K562 (cell line): ENCODE results near the gene OSBPL3. TPM values are rescaled to one million over a fixed set of nuclear protein-coding genes. Genes with fewer than 3 reads are reported as not detected.

ENCODE experiments used
- ATAC-seq: fragments of 200-7000 bp; cut with Tn5 transposase; 3 replicates; pipeline ENCODE4 v1.9.1; 2020; ENCODE audit warnings: moderate library complexity
- BruUV-seq: library from RNA; stranded (reverse); fragments of 400-500 nt; replicated peaks from 2 replicates; lab custom pipeline; 2021; lab: Mats Ljungman, UMichigan
- CTCF ChIA-PET: fragments of 300-600 bp; formaldehyde crosslinking; extraction: SDS; loops from one replicate; lab custom pipeline; 2021; ENCODE audit warnings: low intra/inter-chr PET ratio; lab: Yijun Ruan, JAX
- POLR2A ChIA-PET: fragments of 300-600, 350-650 bp; sonication (Branson Sonifier 250); formaldehyde crosslinking; extraction: SDS; loops from one replicate; lab custom pipeline; 2021; ENCODE audit warnings: antibody characterized with exemption, inconsistent platforms; lab: Yijun Ruan, JAX
- DNase-seq, 4 experiments: peaks; one replicate each; pipeline versions ENCODE4 v3.0.0 to v3.0.0-alpha.2; 2011 to 2018; ENCODE audit warnings: low spot score in 3 of 4, mixed read lengths in 3 of 4; ENCODE audit errors: extremely low read depth in 1 of 4
- FAIRE-seq: peaks from 2 replicates; lab custom pipeline; 2011; peaks lifted over from hg19 to GRCh38; lab: Jason Lieb, UNC
- H2AFZ ChIP-seq: 2 replicates; pipeline ENCODE4 v1.6.0; 2011; ENCODE audit warnings: low read depth, low read length, control low read depth, inconsistent platforms
- H3K27ac ChIP-seq: fragments of 200-600 bp; 3 replicates; pipeline ENCODE4 v1.8.0; 2011; ENCODE audit warnings: low read depth, mild to moderate bottlenecking, control low read depth, inconsistent platforms, low read length, moderate library complexity, mixed read lengths; ENCODE audit errors: extremely low read depth
- H3K27me3 ChIP-seq, 2 experiments: fragments of 300-600 bp in 1 of 2; 2 replicates in 1 of 2; 3 replicates in 1 of 2; pipeline versions ENCODE4 v1.6.0 to v1.8.0; 2011; ENCODE audit warnings: inconsistent platforms in 2 of 2, low read length in 2 of 2, mild to moderate bottlenecking in 1 of 2, mixed read lengths in 1 of 2, moderate library complexity in 1 of 2; ENCODE audit not compliant: control insufficient read depth in 2 of 2, insufficient read depth in 2 of 2
- H3K36me3 ChIP-seq: fragments of 300-600 bp; 3 replicates; pipeline ENCODE4 v1.8.0; 2011; ENCODE audit warnings: mild to moderate bottlenecking, low read length, inconsistent platforms; ENCODE audit not compliant: control insufficient read depth, insufficient read depth
- H3K4me1 ChIP-seq, 2 experiments: fragments of 200-600 bp in 1 of 2; replicated peaks in 1 of 2; 2 replicates in 1 of 2; 3 replicates in 1 of 2; pipeline versions ENCODE4 v1.5.1 to v1.8.0; 2011; ENCODE audit warnings: inconsistent platforms in 2 of 2, low read length in 2 of 2, mild to moderate bottlenecking in 1 of 2, mixed read lengths in 1 of 2, moderate library complexity in 1 of 2; ENCODE audit not compliant: control insufficient read depth in 2 of 2, insufficient read depth in 2 of 2
- H3K4me2 ChIP-seq: 2 replicates; pipeline ENCODE4 v1.6.1; 2011; ENCODE audit warnings: low read length, control low read depth, inconsistent platforms, mixed read lengths; ENCODE audit not compliant: insufficient read depth
- H3K4me3 ChIP-seq: fragments of 200-600 bp; sonication (generic), shearing (Covaris generic); 2 replicates; pipeline ENCODE4 v1.5.1; 2016; ENCODE audit warnings: control low read depth, inconsistent platforms
- H3K79me2 ChIP-seq: fragments of 200-600 bp; 3 replicates; pipeline ENCODE4 v1.8.0; 2011; ENCODE audit warnings: low read length, inconsistent platforms; ENCODE audit not compliant: control insufficient read depth, insufficient read depth
- H3K9ac ChIP-seq, 2 experiments: 2 replicates each; pipeline versions ENCODE4 v1.6.0 to v1.6.1; 2011; ENCODE audit warnings: low read depth in 2 of 2, low read length in 2 of 2, control low read depth in 1 of 2, inconsistent platforms in 1 of 2, mild to moderate bottlenecking in 1 of 2, mixed read lengths in 1 of 2; ENCODE audit not compliant: insufficient read depth in 1 of 2
- H3K9me1 ChIP-seq: one replicate; pipeline ENCODE4 v1.6.0; 2011; ENCODE audit warnings: inconsistent platforms, mild to moderate bottlenecking, low read length, moderate library complexity; ENCODE audit not compliant: control insufficient read depth, insufficient read depth
- H3K9me3 ChIP-seq: replicated peaks from 2 replicates; pipeline ENCODE4 v1.5.1; 2011; ENCODE audit warnings: low read depth, low read length, inconsistent platforms; ENCODE audit not compliant: control insufficient read depth, insufficient read depth
- H4K20me1 ChIP-seq: replicated peaks from 2 replicates; pipeline ENCODE4 v1.6.1; 2011; ENCODE audit warnings: low read length, inconsistent platforms, mixed read lengths; ENCODE audit not compliant: control insufficient read depth, insufficient read depth
- CCAR2 ChIP-seq: fragments of 200-400 bp; formaldehyde crosslinking; IDR thresholded peaks from 2 replicates; pipeline ENCODE4 v1.6.1; 2017; ENCODE audit warnings: mild to moderate bottlenecking, low read depth, low read length
- CUX1 ChIP-seq: fragments of 200-800 bp; sonication (Bioruptor generic); IDR thresholded peaks from 2 replicates; pipeline ENCODE4 v1.6.1; 2016; ENCODE audit warnings: missing genetic modification characterization, missing compliant biosample characterization
- KHSRP ChIP-seq: fragments of 450-650 bp; IDR thresholded peaks from 2 replicates; pipeline ENCODE4 v1.6.1; 2017
- LEF1 ChIP-seq: fragments of 450-650 bp; IDR thresholded peaks from 2 replicates; pipeline ENCODE4 v1.6.1; 2016; ENCODE audit warnings: mild to moderate bottlenecking
- NCOA2 ChIP-seq, 2 experiments: fragments of 450-650 bp; IDR thresholded peaks; 2 replicates each; pipeline ENCODE4 v1.6.1; 2018; ENCODE audit warnings: mild to moderate bottlenecking in 2 of 2, moderate library complexity in 1 of 2; ENCODE audit not compliant: partially characterized antibody in 2 of 2
- NR2C2 ChIP-seq, 2 experiments: fragments of 200-800 bp in 1 of 2; sonication (Bioruptor generic) in 1 of 2; sonication (generic) in 1 of 2; formaldehyde crosslinking in 1 of 2; IDR thresholded peaks; 2 replicates each; pipeline versions ENCODE4 v1.6.1 to v1.8.0; 2016 to 2022; ENCODE audit warnings: mild to moderate bottlenecking in 1 of 2, missing compliant biosample characterization in 1 of 2, missing genetic modification characterization in 1 of 2, missing genetic modification reagents in 1 of 2
- SOX6 ChIP-seq: fragments of 450-650 bp; IDR thresholded peaks from 2 replicates; pipeline ENCODE4 v1.6.1; 2014; ENCODE audit warnings: mild to moderate bottlenecking
- TEAD1 ChIP-seq, 2 experiments: fragments of 450-650 bp in 1 of 2; sonication (generic) in 1 of 2; formaldehyde crosslinking; IDR thresholded peaks; 2 replicates each; pipeline versions ENCODE4 v1.4.0 to v1.8.0; 2020 to 2022; ENCODE audit warnings: mild to moderate bottlenecking in 2 of 2, missing genetic modification reagents in 1 of 2
- WGBS: fragments of 100-300 bp; shearing (Covaris generic); methylation state at CpG from one replicate; pipeline ENCODE4 v1.1.6; 2016; ENCODE audit warnings: low coverage, mixed read lengths; ENCODE audit not compliant: insufficient coverage; ENCODE audit errors: missing lambda C conversion rate; 5-methylcytosine and 5-hydroxymethylcytosine counted together
- in situ Hi-C: fragments of 300-500 bp; cut with MboI; formaldehyde crosslinking; loops from 4 replicates; pipeline ENCODE4 v1.15.0; 2018; ENCODE audit warnings: inconsistent platforms, mixed read lengths
- intact Hi-C: fragments of 100-400 bp; cut with micrococcal nuclease; formaldehyde crosslinking; loops from 2 replicates; pipeline ENCODE4 v1.14.2; 2022
- polyA plus RNA-seq, 8 experiments: library from polyadenylated mRNA; depleted of rRNA in 4 of 8; stranded (reverse) in 5 of 8; unstranded in 3 of 8; fragments of >200 nt; fragmentation: Nextera tagmentation in 2 of 8; fragmentation: Illumina TruSeq in 1 of 8; extraction: Ambion mirVana in 2 of 8; extraction: Trizol in 1 of 8; gene quantifications; 2 replicates each; pipeline versions ENCODE4 v1.2.1 to v1.2.3, GENCODE V29; 2011 to 2014; ENCODE audit warnings: inconsistent platforms in 1 of 8, missing spikeins in 1 of 8
- total RNA-seq, 7 experiments: library from RNA; depleted of rRNA in 6 of 7; stranded (reverse); fragments of >200 nt in 6 of 7; fragmentation: Illumina TruSeq in 2 of 7; extraction: Trizol in 2 of 7; gene quantifications; 2 replicates each; pipeline versions ENCODE4 v1.2.1 to v1.2.3, GENCODE V29; 2011 to 2021; ENCODE audit warnings: low replicate concordance in 1 of 7

Gene OSBPL3
- total and polyA plus RNA-seq, 9 of the 15 experiments (the other 6 are each of a cell fraction or from before 2014, with no cell fraction given): 4.8 to 37.2 (median 26.5) TPM

- POLR2A ChIA-PET: interaction anchor here (0.6 to 0.9 kb wide), 3 partner anchors 13 to 82 kb away, joined by 3 read pairs; no protein-coding TSS in a partner anchor
- no peak overlapping the region for H3K4me2 ChIP-seq
- H3K27ac ChIP-seq: no peak overlapping the region
These were observed 80.8 kb downstream of the OSBPL3 start for GRCh38 chr7:24899161-24899560.

More at GRCh38 chr7:24899161-24899560, 80.8 kb downstream of the OSBPL3 start:
- FAIRE-seq (peak; percentile 19), DNase-seq (no peak), ATAC-seq (no peak)
- intact Hi-C loops (loop anchor here (5.0 kb wide), 1 partner anchor 193 kb away; no protein-coding TSS in a partner anchor), in situ Hi-C loops (no loop called here)
- Histone ChIP-seq H3K4me3 (no peak overlapping the region), H4K20me1 (no peaks in the 10 kb centered on the region), H3K9ac (no peak overlapping the region), H3K36me3 (no peaks in the 10 kb centered on the region), H3K9me1 (no peaks in the 10 kb centered on the region), H2AFZ (no peak overlapping the region), H3K9me3 (no peaks in the 10 kb centered on the region), H3K27me3 (no peaks in the 10 kb centered on the region), H3K4me1 (peaks cover 5 to 56% of the 10 kb centered on the region in 2 experiments)
- CTCF ChIA-PET: no interaction called here
- WGBS: 76% methylated on average over 1 of the region's 1 CpG
- no peak for TF ChIP-seq SOX6
- no peak for TF ChIP-seq TEAD1 (CRISPR knock-in tag; IDR thresholded peaks at IDR 0.05)
- no peak for TF ChIP-seq LEF1
- TF ChIP-seq CUX1 (CRISPR knock-in tag): no peak
- TF ChIP-seq NCOA2 (IDR thresholded peaks at IDR 0.05; ENCODE audit: partially characterized antibody in 2 of 2): no peak
- TF ChIP-seq NR2C2 (CRISPR knock-in tag; IDR thresholded peaks at IDR 0.05): no peak
- TF ChIP-seq NR2C2 (tag; IDR thresholded peaks at IDR 0.05): no peak
- TF ChIP-seq CCAR2: no peak
- TF ChIP-seq KHSRP: no peak
- TF ChIP-seq, all 486 proteins: peak for 0
- no TSS peak for BruUV-seq
- peaks cover 90% of the 10 kb centered on the region for H3K79me2 ChIP-seq
